HG03039 (cell line): Measurements from ENCODE around the gene FXYD2.

Experiments used
- ATAC-seq: cut with Tn5 transposase; IDR thresholded peaks from one replicate; pipeline ENCODE4 v1.9.1; 2021; ENCODE audit warnings: mild to moderate bottlenecking, moderate library complexity; ENCODE audit not compliant: unreplicated experiment

FXYD2 gene

DNA sequence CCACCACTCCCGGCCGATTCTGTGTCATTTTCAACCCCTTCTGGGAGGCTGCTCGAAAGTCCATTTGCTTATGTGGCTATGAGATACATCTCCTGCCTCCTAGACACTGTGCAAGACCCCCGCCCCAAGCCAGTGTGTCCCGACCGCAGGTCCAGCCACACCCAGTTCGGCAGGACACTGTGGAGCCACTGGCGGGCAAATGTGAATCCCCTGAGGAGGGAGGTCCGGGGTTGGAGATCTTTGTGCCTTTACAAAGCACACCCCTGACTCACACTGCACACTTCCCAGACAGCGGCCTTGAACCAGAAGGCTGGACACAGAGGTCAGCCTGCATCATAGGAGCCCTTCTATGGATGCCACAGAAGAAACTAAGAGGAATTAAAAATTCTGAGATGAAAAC lies 34.5 kb upstream of the FXYD2 start:
- no peak for ATAC-seq

GRCh38 chr11:117857734-117858414 lies 33.3 kb upstream of the FXYD2 start:
- ATAC-seq = no peak

DNA sequence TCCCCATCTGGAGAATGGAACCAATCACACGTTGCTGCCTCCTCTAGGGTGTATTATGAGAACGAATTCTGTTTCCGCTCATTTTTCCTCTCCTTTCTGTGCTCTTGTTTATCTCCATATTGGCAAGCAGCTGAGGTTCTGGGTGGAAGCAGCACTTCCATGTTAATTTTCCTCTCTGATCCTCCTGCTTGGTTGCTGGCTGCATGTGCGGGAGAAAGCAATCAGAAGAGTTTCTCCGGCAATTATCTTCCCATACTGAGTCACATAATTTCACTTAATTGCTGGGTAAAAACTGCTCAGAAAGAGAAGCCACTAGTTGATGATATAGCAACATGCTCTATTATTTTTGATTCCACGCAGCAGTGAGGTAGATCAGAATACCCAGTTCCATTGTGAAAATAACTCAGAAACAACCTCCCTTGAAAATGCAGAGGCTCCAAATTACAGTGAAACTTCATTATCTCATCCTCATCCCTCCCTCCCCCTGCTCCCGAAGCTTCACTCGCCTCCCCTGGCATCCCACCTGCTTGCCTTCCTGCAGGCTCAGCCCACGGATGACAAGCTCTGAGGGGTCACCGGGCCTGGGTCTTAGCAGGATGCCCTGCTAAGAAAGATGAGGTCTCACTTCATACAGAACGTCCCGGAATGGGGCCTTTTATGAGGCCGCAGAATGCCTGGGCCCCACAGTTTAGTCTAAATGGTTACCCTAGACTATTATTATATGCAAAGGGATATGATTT lies 31.5 kb upstream of the FXYD2 start:
- no peak for ATAC-seq

GRCh38 chr11:117855186-117855845 lies 30.8 kb upstream of the FXYD2 start:
- no peak for ATAC-seq

- ATAC-seq = no peak
These were observed 27.8 kb upstream of the FXYD2 start for GRCh38 chr11:117852309-117852708.

DNA sequence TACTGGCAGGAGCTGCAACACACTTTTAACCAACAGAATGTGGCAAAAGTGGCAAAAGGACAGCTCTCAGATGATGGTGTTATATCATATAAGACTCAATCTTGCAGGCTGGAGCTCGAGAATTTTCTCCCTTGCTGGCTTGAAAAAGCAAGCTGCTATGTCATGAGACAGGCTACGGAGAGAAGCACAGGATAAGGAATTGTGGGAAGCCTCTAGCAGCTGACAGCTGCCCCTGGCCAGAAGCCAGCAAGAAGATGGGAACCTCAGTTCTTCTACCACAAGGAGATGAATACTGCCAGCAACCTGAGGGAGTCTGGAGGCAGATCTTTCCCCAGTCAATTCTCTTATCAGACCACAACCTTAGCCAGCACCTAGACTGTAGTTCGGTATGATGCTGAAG lies 27.3 kb upstream of the FXYD2 start:
- no peak for ATAC-seq

DNA sequence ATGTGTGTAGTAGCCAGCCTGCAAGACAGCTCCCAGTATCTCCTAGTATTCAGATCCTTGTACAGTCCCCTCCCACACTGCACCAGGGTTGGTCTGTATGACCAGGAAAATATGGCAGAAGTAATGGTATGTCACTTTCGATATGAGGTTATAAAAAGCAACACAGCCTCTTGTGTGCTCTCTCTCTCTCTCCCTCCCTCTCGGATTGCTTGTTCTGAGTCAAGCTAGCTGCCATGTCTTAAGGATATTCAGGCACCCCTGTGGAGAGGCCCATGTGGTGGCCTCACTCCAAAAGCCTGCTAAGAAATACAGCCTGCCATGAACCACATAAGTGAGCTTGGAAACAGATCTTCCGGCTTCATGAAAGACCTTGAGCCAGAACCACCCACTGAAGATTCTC lies 26.6 kb upstream of the FXYD2 start:
- no peak for ATAC-seq

DNA sequence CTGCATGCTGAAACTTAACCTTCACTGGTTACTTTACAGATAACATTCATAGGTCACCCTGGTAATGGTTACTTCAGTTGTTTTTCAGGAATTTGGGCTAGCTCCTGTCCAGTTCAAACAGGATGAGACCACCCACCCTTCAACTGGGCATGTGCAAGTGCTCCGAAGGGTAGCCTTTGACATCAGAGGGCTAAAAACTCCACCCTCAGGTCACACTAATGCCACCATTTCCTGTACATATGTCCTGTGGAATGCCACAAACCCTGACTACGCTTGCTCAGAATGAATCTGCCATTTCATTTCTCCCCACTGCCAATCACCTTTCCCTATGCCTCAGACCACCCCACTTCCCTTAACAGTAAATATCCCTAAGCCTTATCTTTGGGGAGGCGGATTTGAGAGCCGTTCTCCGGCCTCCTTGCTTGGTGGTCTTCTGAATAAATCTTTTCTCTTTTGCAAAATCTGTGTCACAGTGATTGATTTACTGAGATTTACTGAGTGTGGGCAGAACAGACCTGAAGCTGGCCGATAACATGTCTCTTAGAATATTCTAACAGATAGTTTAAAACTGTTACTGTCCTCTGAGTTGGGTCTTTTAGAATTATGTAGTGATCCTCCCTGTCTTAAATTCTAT lies 25.4 kb upstream of the FXYD2 start:
- no peak for ATAC-seq

DNA sequence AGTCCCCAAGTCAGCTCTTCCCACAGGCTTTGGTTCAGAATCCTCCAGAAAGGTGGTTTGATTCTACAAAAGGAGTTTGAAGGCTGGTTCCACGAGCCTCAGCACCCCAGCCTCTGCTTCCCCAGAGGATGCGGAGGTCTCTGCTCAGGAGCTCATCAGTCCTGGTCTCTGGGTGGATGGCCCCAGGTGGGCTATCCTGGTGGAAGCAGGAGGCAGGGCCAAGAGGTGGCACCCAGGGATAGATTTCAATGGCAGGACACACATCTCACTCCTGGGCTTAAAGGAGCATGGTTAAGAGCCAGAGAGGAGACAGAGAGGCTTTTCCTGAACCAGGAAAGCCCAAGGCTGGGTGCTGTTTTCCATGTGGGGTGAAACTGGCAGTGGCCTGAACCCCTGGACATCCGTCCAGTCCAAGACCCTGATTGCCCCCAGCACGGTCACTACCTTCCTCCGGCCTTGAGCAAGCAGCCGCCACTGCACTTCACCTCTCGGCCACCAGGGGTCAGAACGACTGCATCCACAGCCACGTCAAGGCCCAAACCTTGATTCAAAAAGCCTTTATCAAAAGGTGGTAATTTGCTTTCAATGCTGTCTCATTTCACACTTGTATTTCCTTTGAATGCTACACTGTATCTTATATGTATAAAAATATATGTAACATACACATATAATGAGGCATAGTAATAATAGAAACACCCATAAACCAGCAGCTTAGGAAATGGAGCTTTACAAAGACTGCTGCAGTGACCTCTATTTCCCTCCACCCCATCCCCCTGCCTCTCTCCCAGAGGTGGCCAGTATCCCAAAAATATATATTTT lies 19.3 kb upstream of the FXYD2 start:
- ATAC-seq = no peak

DNA sequence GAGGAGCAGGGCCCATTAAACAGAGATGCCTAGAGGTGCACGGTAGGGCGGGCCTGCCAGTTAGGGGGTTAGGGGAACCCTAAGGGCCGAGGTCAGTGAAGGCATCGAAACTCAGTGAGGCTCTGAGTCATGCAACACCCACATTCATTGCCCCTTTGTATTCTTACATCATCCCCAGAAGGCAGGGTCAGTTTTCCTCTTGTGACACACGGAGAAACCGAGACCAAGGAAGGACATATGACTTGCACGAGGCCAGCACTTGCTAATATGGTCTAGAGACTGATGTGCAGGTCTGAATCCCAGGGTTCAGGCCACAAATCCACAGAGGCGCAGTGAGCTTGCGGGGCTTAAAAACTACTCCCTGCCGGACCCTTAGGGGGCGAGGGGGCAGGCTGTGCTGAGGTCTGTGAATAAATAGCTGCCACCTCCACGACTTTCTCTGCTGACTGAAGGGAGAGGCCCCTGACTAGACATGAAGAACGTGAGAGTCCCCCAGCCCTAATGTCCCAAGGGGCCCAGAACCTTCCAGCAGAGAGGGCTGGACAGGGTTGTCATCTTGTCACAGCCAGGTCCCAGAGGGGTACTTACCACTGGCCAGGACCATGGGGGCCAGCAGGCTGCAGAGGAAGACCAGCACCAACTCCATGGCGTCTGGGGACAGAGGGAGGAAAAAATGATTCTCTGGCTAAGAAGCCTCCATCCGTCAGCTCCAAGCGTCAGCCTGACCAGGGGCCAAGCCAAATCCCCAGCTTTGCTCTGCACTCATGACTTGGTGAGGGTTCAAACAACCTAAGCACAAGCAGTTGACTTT lies 17.8 kb upstream of the FXYD2 start:
- ATAC-seq = no peak

DNA sequence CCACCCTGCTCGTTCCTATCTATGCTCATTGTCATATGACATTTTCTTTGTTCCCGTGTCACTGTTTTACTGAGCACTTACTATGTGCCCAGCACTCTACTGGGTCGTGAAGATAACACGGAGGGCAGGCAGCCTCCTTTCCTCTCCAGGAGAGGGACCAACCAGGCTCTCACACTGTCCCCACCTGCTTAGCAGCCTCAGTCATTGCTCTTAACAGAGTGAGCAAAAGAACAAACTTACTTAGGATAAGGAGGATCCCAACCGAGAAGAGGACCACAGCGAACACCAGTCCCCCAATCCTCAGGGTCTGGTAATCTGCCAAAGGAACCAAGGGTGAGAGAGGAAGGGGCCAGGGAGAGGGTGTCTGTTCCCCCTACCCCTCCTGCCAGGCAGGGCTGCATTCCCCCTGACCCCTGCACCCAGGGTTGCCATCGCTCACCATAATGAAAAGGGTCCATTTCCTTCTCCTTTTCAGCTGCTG lies 17.0 kb upstream of the FXYD2 start:
- no peak for ATAC-seq

DNA sequence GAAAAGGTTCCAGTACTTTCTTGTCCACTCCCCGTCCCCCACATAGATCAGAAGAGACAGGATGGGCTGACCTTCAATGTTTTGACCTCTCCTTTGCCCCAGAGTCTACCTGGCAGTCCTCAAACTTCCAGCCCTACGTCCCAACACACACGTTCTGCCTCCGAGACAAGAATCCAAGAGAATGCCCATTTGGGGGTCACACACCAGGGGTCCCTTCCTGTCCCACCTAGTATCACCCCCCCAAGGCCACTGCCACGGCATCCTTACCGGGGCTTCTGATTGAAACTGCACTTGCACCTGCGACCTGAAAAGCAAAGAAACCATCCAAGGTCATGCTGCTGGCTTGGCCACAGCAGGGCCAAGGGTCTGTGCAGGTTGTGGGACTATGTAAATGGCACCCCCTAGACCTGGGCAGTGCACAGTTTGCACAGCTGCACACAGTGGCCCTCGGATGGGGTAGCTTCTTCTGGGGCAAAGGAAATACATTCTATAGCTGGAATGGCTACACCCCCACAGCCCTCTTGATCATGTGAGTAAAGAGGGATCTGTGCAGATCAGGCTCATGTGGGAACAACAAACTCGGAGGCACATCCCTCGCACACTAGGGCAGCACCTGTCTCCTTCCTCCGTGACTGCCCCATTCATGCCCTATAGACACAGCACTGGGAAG lies 16.5 kb upstream of the FXYD2 start:
- ATAC-seq = no peak

DNA sequence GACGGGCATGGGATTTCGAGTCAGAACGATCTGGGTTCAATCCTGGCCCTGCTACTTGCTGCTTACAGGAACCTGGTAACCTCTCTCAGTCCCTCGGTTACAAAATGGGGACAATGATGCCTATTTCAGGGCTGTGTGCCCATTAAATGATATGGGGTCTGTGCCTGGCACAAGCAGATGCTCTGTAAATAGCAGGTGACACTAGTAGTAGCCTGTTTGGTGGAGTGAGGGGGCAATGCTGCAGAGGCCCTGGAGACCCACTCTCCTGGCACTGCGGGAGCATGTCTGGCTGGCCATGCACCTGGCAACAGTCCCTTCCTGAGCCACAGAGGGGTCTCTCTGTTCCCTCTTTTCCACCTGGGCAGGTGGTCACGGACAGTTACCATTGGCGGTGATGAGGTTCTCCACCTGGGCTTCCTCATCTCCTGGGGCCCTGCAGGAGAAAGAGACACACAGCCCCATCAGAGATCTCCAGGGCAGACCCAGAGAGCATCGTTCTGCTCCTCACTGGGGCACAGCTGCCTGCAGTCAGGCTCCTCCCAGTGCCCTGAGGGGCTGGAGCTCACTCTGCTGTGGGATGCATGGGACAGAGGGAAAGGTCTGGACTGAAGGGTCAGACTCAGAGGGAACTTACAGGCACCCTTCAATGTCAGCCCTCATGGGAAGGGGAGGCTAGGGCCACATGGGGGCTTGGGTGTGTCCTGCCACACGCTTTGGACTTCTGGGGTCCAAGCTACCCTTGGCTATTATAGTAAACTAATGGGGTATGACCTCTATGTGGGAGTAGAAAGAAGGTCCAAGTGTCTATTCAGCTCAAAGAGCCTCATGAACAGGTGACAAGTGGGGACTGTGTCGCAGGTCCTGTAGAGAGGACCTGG lies 15.6 kb upstream of the FXYD2 start:
- ATAC-seq = no peak

DNA sequence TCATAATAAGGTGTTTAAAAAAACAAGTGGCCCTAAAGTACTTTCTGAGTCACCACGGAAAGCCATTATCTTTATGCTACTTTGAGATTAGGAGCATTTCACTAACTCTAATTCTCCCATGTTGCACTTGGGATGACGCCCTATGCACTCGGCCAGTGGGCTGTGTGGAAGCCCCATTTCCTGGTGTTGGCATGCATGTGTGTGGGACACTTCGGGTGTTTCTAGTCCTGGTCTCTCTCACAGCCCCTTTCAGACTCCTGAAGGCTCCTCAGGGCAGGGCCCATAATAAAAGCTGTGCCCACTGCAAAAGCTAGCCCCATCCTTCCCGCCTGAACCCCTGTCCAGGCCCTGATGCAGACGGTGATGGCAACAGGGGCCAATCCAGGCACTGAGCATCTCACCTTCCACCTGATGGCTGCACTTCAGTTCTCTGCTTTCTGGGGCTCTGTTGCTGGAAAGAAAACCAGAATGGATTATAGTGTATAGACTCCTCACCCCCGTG lies 14.9 kb upstream of the FXYD2 start:
- no peak for ATAC-seq

DNA sequence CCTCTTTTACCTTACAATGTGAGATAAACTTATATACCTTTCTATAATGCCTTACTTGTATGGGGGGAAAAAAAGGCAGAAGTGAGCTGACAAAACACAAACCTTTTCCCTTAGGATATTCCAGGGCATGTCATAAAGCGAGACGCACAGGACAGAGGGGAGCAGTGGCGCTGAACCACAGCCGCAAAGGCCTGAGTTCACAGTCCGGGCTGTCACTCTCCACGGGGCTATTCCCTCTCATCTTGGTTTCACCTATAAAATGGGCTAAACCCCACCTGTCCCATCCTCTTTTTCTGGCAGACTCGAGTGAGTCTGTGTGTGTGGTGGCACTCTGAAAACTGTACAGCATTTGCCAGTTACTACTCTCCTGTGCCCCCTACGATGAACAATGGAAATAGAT lies 14.4 kb upstream of the FXYD2 start:
- no peak for ATAC-seq

DNA sequence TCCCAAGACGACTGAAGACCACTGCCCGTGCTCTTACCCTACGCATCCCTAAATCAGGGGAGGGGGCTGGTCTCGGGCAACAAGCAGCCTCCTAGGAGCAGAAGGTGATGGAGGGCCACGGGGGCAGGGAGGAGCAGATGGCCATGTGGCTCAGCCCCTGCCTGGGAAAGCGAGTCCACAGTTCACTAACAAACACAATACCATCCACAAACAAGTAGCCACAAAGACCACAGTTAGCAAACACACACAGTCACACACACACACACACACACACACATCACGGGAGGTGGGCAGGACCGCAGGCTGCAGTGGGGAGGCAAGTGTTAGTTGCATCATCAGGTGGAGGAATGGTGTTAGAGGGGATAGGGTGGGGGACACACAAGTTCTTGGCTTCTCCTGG lies 13.2 kb upstream of the FXYD2 start:
- no peak for ATAC-seq

- no peak for ATAC-seq
These were observed 12.7 kb upstream of the FXYD2 start for GRCh38 chr11:117837070-117837776.
